ENCODE results near the gene XPO6. TPM values are rescaled to one million over a fixed set of nuclear protein-coding genes. Genes with fewer than 3 reads are reported as not detected.

Gene XPO6
- total and polyA plus RNA-seq, 2 of the 13 experiments (the other 11 are each of a cell fraction or from before 2014, with no cell fraction given), result 109 to 129 TPM

- TF ChIP-seq MIER2 (CRISPR knock-in tag; IDR thresholded peaks at IDR 0.05), result peak; percentile 85
- TF ChIP-seq NR0B2 (CRISPR knock-in tag; IDR thresholded peaks at IDR 0.05), result peak; percentile 37
- TF ChIP-seq ZNF749 (CRISPR knock-in tag; IDR thresholded peaks at IDR 0.05; ENCODE audit: borderline replicate concordance), result no peak
- no peak for TF ChIP-seq MBD4 (IDR thresholded peaks at IDR 0.05; ENCODE audit: borderline replicate concordance, low read length)
- peak; percentile 50; the same call in 1 of the 2 replicates for TF ChIP-seq TGIF2 (CRISPR knock-in tag; IDR thresholded peaks at IDR 0.05)
- 0 out of 2 replicates have a peak, but pooled peaks have one; percentile 6 for TF ChIP-seq ZBTB43 (CRISPR knock-in tag; conservative IDR thresholded peaks at IDR 0.05)
- TF ChIP-seq NR1H2 (CRISPR knock-in tag; IDR thresholded peaks at IDR 0.05; ENCODE audit: borderline replicate concordance, low read depth), result no peak
- no peak for TF ChIP-seq CAMTA2 (CRISPR knock-in tag; IDR thresholded peaks at IDR 0.05; ENCODE audit: borderline replicate concordance)
- peak; percentile 90 for TF ChIP-seq SP5 (CRISPR knock-in tag; IDR thresholded peaks at IDR 0.05; ENCODE audit: borderline replicate concordance, low read depth)
- TF ChIP-seq SMAD9 (CRISPR knock-in tag; IDR thresholded peaks at IDR 0.05), result no peak
- TF ChIP-seq FOXK1 (CRISPR knock-in tag; IDR thresholded peaks at IDR 0.05; ENCODE audit: borderline replicate concordance, low read depth), result peak; percentile 93; the same call in 1 of the 2 replicates
- TF ChIP-seq ZNF710 (CRISPR knock-in tag; IDR thresholded peaks at IDR 0.05; ENCODE audit: borderline replicate concordance), result peak; percentile 55; the same call in 1 of the 2 replicates
- no peak for TF ChIP-seq ZNF615 (CRISPR knock-in tag; IDR thresholded peaks at IDR 0.05; ENCODE audit: borderline replicate concordance)
- TF ChIP-seq HOXD1 (CRISPR knock-in tag; IDR thresholded peaks at IDR 0.05), result peak; percentile 30; the same call in 1 of the 2 replicates
- no peak for TF ChIP-seq POLR2AphosphoS2 (IDR thresholded peaks at IDR 0.05; ENCODE audit: low read depth, low read length)
- TF ChIP-seq NCOA1 (CRISPR knock-in tag; IDR thresholded peaks at IDR 0.05), result no peak
- peak; percentile 52 for TF ChIP-seq RXRB (CRISPR knock-in tag; IDR thresholded peaks at IDR 0.05; ENCODE audit: borderline replicate concordance)
- TF ChIP-seq KAT2B (IDR thresholded peaks at IDR 0.05; ENCODE audit: borderline replicate concordance, low read depth, low read length), result no peak
- 0 out of 2 replicates have a peak, but pooled peaks have one; percentile 52 for TF ChIP-seq CHCHD3 (CRISPR knock-in tag; IDR thresholded peaks at IDR 0.05)
- TF ChIP-seq ZNF24 (IDR thresholded peaks at IDR 0.05), result no peak; the same call in 1 of the 2 replicates
- 0 out of 2 replicates have a peak, but pooled peaks have one; percentile 41 for TF ChIP-seq RELA (CRISPR knock-in tag; IDR thresholded peaks at IDR 0.05)
- peak; percentile 49; the same call in 1 of the 2 replicates for TF ChIP-seq ZNF292 (CRISPR knock-in tag; IDR thresholded peaks at IDR 0.05; ENCODE audit: borderline replicate concordance, low read depth)
- TF ChIP-seq KAT8 (CRISPR knock-in tag; IDR thresholded peaks at IDR 0.05), result peak; percentile 94
- TF ChIP-seq AGO1 (IDR thresholded peaks at IDR 0.05; ENCODE audit: low read depth, low read length, poor library complexity, severe bottlenecking), result no peak
- TF ChIP-seq ZMYM4 (CRISPR knock-in tag; IDR thresholded peaks at IDR 0.05), result peak; percentile 83; the same call in 1 of the 2 replicates
- TF ChIP-seq ZNF33B (CRISPR knock-in tag; IDR thresholded peaks at IDR 0.05), result 0 out of 2 replicates have a peak, but pooled peaks have one; percentile 64
- peak; percentile 60 for TF ChIP-seq PRPF4 (IDR thresholded peaks at IDR 0.05; ENCODE audit: low read depth, low read length, poor library complexity, severe bottlenecking)
These were observed at the start of gene XPO6 (continued) for GRCh38 chr16:28211758-28212531.
